Measurements from ENCODE around the gene LRP8. TPM values are rescaled to one million over a fixed set of nuclear protein-coding genes. Genes with fewer than 3 reads are reported as not detected.

LRP8 gene
- total RNA-seq, 1 experiment from 2014 or later, result 69.5 TPM

DNA sequence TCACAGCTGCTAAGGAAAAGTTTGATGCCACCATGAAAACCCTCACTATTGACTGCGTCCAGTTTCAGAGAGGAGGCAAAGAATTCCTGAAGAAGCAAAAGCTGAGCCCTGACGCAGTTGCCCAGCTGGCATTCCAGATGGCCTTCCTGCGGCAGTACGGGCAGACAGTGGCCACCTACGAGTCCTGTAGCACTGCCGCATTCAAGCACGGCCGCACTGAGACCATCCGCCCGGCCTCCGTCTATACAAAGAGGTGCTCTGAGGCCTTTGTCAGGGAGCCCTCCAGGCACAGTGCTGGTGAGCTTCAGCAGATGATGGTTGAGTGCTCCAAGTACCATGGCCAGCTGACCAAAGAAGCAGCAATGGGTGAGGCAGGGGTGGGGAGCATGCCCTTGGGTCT is 116.9 kb downstream of the LRP8 start:
- Mint-ChIP-seq H3K4me3 (no peak overlapping the region), H3K4me1 (no peaks in the 10 kb centered on the region), H3K36me3 (peaks cover 66% of the 10 kb centered on the region), H3K27me3 (ENCODE audit: low read depth) (no peaks in the 10 kb centered on the region), H3K27ac (no peak overlapping the region), H3K9me3 (peaks cover 19% of the 10 kb centered on the region)
- DNase-seq (ENCODE audit: low spot score), result no peak
- POLR2A ChIA-PET, result interaction anchor here (0.7 kb wide), 1 partner anchor 27 kb away, joined by 3 read pairs; the partner anchor contains the start of gene MAGOH
- no peak for ATAC-seq
- CTCF ChIA-PET, result no interaction called here
- TF ChIP-seq JUN (CRISPR knock-in tag; IDR thresholded peaks at IDR 0.05), result no peak
- no peak for TF ChIP-seq TEAD4 (CRISPR knock-in tag; IDR thresholded peaks at IDR 0.05)
- no peak for TF ChIP-seq CBFB (CRISPR knock-in tag; IDR thresholded peaks at IDR 0.05; ENCODE audit: low read depth)
- no peak for TF ChIP-seq ZNF671 (CRISPR knock-in tag; IDR thresholded peaks at IDR 0.05)
- no peak for TF ChIP-seq HMGA2 (CRISPR knock-in tag; IDR thresholded peaks at IDR 0.05)
- TF ChIP-seq, protein P1, sequence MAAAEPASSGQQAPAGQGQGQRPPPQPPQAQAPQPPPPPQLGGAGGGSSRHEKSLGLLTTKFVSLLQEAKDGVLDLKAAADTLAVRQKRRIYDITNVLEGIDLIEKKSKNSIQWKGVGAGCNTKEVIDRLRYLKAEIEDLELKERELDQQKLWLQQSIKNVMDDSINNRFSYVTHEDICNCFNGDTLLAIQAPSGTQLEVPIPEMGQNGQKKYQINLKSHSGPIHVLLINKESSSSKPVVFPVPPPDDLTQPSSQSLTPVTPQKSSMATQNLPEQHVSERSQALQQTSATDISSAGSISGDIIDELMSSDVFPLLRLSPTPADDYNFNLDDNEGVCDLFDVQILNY (CRISPR knock-in tag; IDR thresholded peaks at IDR 0.05), result no peak
- TF ChIP-seq ZNF219 (CRISPR knock-in tag; IDR thresholded peaks at IDR 0.05; ENCODE audit: borderline replicate concordance), result no peak
- TF ChIP-seq, protein P2, sequence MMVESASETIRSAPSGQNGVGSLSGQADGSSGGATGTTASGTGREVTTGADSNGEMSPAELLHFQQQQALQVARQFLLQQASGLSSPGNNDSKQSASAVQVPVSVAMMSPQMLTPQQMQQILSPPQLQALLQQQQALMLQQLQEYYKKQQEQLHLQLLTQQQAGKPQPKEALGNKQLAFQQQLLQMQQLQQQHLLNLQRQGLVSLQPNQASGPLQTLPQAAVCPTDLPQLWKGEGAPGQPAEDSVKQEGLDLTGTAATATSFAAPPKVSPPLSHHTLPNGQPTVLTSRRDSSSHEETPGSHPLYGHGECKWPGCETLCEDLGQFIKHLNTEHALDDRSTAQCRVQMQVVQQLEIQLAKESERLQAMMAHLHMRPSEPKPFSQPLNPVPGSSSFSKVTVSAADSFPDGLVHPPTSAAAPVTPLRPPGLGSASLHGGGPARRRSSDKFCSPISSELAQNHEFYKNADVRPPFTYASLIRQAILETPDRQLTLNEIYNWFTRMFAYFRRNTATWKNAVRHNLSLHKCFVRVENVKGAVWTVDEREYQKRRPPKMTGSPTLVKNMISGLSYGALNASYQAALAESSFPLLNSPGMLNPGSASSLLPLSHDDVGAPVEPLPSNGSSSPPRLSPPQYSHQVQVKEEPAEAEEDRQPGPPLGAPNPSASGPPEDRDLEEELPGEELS (CRISPR knock-in tag; IDR thresholded peaks at IDR 0.05), result no peak
- TF ChIP-seq EMX1 (CRISPR knock-in tag; IDR thresholded peaks at IDR 0.05), result no peak
- TF ChIP-seq SMAD4 (CRISPR knock-in tag; IDR thresholded peaks at IDR 0.05), result no peak
- TF ChIP-seq, protein P3, sequence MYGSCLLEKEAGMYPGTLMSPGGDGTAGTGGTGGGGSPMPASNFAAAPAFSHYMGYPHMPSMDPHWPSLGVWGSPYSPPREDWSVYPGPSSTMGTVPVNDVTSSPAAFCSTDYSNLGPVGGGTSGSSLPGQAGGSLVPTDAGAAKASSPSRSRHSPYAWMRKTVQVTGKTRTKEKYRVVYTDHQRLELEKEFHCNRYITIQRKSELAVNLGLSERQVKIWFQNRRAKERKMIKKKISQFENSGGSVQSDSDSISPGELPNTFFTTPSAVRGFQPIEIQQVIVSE (CRISPR knock-in tag; IDR thresholded peaks at IDR 0.05; ENCODE audit: borderline replicate concordance), result no peak
- TF ChIP-seq, protein P4, sequence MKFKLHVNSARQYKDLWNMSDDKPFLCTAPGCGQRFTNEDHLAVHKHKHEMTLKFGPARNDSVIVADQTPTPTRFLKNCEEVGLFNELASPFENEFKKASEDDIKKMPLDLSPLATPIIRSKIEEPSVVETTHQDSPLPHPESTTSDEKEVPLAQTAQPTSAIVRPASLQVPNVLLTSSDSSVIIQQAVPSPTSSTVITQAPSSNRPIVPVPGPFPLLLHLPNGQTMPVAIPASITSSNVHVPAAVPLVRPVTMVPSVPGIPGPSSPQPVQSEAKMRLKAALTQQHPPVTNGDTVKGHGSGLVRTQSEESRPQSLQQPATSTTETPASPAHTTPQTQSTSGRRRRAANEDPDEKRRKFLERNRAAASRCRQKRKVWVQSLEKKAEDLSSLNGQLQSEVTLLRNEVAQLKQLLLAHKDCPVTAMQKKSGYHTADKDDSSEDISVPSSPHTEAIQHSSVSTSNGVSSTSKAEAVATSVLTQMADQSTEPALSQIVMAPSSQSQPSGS (CRISPR knock-in tag; IDR thresholded peaks at IDR 0.05; ENCODE audit: borderline replicate concordance, low read depth), result no peak
- TF ChIP-seq NFATC4 (CRISPR knock-in tag; IDR thresholded peaks at IDR 0.05), result no peak

DNA sequence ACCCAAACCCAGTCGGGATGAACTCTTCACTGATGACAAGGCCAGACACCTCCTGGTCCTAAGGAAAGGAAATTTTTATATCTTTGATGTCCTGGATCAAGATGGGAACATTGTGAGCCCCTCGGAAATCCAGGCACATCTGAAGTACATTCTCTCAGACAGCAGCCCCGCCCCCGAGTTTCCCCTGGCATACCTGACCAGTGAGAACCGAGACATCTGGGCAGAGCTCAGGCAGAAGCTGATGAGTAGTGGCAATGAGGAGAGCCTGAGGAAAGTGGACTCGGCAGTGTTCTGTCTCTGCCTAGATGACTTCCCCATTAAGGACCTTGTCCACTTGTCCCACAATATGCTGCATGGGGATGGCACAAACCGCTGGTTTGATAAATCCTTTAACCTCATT is 117.5 kb downstream of the LRP8 start:
- Mint-ChIP-seq H3K4me1 (no peaks in the 10 kb centered on the region), H3K9me3 (peaks cover 23% of the 10 kb centered on the region), H3K36me3 (peaks cover 72% of the 10 kb centered on the region), H3K27me3 (ENCODE audit: low read depth) (no peaks in the 10 kb centered on the region), H3K27ac (no peak overlapping the region), H3K4me3 (no peak overlapping the region)
- DNase-seq (ENCODE audit: low spot score), result no peak
- POLR2A ChIA-PET, result interaction anchor here (0.7 kb wide), 1 partner anchor 28 kb away, joined by 3 read pairs; the partner anchor contains the start of gene MAGOH
- CTCF ChIA-PET, result no interaction called here
- no peak for TF ChIP-seq ZNF263 (CRISPR knock-in tag; IDR thresholded peaks at IDR 0.05; ENCODE audit: low read depth)
- no peak for TF ChIP-seq ESRRA (CRISPR knock-in tag; IDR thresholded peaks at IDR 0.05; ENCODE audit: borderline replicate concordance)
- TF ChIP-seq, protein P1 (CRISPR knock-in tag; IDR thresholded peaks at IDR 0.05), result no peak
- TF ChIP-seq, protein P5, sequence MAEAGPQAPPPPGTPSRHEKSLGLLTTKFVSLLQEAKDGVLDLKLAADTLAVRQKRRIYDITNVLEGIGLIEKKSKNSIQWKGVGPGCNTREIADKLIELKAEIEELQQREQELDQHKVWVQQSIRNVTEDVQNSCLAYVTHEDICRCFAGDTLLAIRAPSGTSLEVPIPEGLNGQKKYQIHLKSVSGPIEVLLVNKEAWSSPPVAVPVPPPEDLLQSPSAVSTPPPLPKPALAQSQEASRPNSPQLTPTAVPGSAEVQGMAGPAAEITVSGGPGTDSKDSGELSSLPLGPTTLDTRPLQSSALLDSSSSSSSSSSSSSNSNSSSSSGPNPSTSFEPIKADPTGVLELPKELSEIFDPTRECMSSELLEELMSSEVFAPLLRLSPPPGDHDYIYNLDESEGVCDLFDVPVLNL (CRISPR knock-in tag; IDR thresholded peaks at IDR 0.05; ENCODE audit: borderline replicate concordance, low read depth), result no peak
- TF ChIP-seq, protein P6, sequence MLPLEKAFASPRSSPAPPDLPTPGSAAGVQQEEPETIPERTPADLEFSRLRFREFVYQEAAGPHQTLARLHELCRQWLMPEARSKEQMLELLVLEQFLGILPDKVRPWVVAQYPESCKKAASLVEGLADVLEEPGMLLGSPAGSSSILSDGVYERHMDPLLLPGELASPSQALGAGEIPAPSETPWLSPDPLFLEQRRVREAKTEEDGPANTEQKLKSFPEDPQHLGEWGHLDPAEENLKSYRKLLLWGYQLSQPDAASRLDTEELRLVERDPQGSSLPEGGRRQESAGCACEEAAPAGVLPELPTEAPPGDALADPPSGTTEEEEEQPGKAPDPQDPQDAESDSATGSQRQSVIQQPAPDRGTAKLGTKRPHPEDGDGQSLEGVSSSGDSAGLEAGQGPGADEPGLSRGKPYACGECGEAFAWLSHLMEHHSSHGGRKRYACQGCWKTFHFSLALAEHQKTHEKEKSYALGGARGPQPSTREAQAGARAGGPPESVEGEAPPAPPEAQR (CRISPR knock-in tag; IDR thresholded peaks at IDR 0.05), result no peak
- no peak for TF ChIP-seq NR3C1 (CRISPR knock-in tag; conservative IDR thresholded peaks at IDR 0.05; ENCODE audit: low read depth)
- no peak for TF ChIP-seq RELA (CRISPR knock-in tag; IDR thresholded peaks at IDR 0.05; ENCODE audit: borderline replicate concordance)
- TF ChIP-seq EMX1 (CRISPR knock-in tag; IDR thresholded peaks at IDR 0.05), result no peak
- TF ChIP-seq, protein P7, sequence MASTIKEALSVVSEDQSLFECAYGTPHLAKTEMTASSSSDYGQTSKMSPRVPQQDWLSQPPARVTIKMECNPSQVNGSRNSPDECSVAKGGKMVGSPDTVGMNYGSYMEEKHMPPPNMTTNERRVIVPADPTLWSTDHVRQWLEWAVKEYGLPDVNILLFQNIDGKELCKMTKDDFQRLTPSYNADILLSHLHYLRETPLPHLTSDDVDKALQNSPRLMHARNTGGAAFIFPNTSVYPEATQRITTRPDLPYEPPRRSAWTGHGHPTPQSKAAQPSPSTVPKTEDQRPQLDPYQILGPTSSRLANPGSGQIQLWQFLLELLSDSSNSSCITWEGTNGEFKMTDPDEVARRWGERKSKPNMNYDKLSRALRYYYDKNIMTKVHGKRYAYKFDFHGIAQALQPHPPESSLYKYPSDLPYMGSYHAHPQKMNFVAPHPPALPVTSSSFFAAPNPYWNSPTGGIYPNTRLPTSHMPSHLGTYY (CRISPR knock-in tag; IDR thresholded peaks at IDR 0.05), result no peak
- no peak for ATAC-seq
